Astrocyte (in vitro differentiated cells and primary cell): Measurements from ENCODE around the gene ATL3. TPM values are rescaled to one million over a fixed set of nuclear protein-coding genes. Genes with fewer than 3 reads are reported as not detected.
"Not testable (repeated sequence)": the region's sequence is repeated elsewhere in the genome, so short reads cannot be mapped to it uniquely, and the experiment has no call there.

ENCODE experiments used
- DNase-seq: peaks from one replicate; pipeline ENCODE4 v3.0.0-alpha.2; 2010; ENCODE audit warnings: low read depth
- FAIRE-seq: peaks from 2 replicates; lab custom pipeline; 2011; peaks lifted over from hg19 to GRCh38; lab: Jason Lieb, UNC
- H2AFZ ChIP-seq: 2 replicates; pipeline ENCODE4 v1.6.0; 2012; ENCODE audit warnings: low read depth, low read length, inconsistent platforms
- H3K27ac ChIP-seq: 2 replicates; pipeline ENCODE4 v1.5.1; 2011; ENCODE audit warnings: low read depth, low read length, inconsistent platforms
- H3K27me3 ChIP-seq: 2 replicates; pipeline ENCODE4 v1.6.0; 2011; ENCODE audit warnings: low read length, inconsistent platforms; ENCODE audit not compliant: insufficient read depth
- H3K36me3 ChIP-seq: 2 replicates; pipeline ENCODE4 v1.5.1; 2011; ENCODE audit warnings: low read length, inconsistent platforms; ENCODE audit not compliant: insufficient read depth
- H3K4me1 ChIP-seq: 2 replicates; pipeline ENCODE4 v1.5.1; 2011; ENCODE audit warnings: low read length, inconsistent platforms; ENCODE audit not compliant: insufficient read depth
- H3K4me2 ChIP-seq: 2 replicates; pipeline ENCODE4 v1.6.0; 2012; ENCODE audit warnings: low read length, inconsistent platforms
- H3K4me3 ChIP-seq: 2 replicates; pipeline ENCODE4 v1.5.1; 2011; ENCODE audit warnings: low read depth, mild to moderate bottlenecking, low read length, inconsistent platforms; ENCODE audit not compliant: insufficient read depth
- H3K79me2 ChIP-seq: 2 replicates; pipeline ENCODE4 v1.6.0; 2012; ENCODE audit warnings: mild to moderate bottlenecking, low read length, inconsistent platforms; ENCODE audit not compliant: insufficient read depth
- H3K9ac ChIP-seq: 2 replicates; pipeline ENCODE4 v1.6.0; 2012; ENCODE audit warnings: mild to moderate bottlenecking, low read length, inconsistent platforms
- H3K9me3 ChIP-seq: 2 replicates; pipeline ENCODE4 v1.5.1; 2012; ENCODE audit warnings: low read depth, mild to moderate bottlenecking, low read length, inconsistent platforms; ENCODE audit not compliant: insufficient read depth
- H4K20me1 ChIP-seq: 2 replicates; pipeline ENCODE4 v1.6.0; 2012; ENCODE audit warnings: low read length, inconsistent platforms; ENCODE audit not compliant: insufficient read depth
- H3K27ac Mint-ChIP-seq: one replicate; pipeline ENCODE4 v1.8.0; 2021; ENCODE audit warnings: mild to moderate bottlenecking, mixed read lengths; ENCODE audit not compliant: unreplicated experiment
- H3K27me3 Mint-ChIP-seq: one replicate; pipeline ENCODE4 v1.8.0; 2021; ENCODE audit warnings: low read depth, mixed read lengths; ENCODE audit not compliant: unreplicated experiment
- H3K36me3 Mint-ChIP-seq: one replicate; pipeline ENCODE4 v1.8.0; 2021; ENCODE audit warnings: low read depth, mixed read lengths; ENCODE audit not compliant: unreplicated experiment
- H3K4me1 Mint-ChIP-seq: one replicate; pipeline ENCODE4 v1.8.0; 2021; ENCODE audit warnings: low read depth, mixed read lengths; ENCODE audit not compliant: unreplicated experiment
- H3K4me3 Mint-ChIP-seq: one replicate; pipeline ENCODE4 v1.8.0; 2021; ENCODE audit warnings: mild to moderate bottlenecking, moderate library complexity, mixed read lengths; ENCODE audit not compliant: unreplicated experiment
- H3K9me3 Mint-ChIP-seq: one replicate; pipeline ENCODE4 v1.8.0; 2021; ENCODE audit warnings: mild to moderate bottlenecking, mixed read lengths; ENCODE audit not compliant: unreplicated experiment
- CTCF ChIP-seq: IDR thresholded peaks from 2 replicates; pipeline ENCODE4 v1.5.1; 2011; ENCODE audit warnings: low read depth, mild to moderate bottlenecking, inconsistent platforms, low read length, moderate library complexity; ENCODE audit not compliant: insufficient read depth
- EZH2 ChIP-seq: IDR thresholded peaks from 2 replicates; pipeline ENCODE4 v1.6.1; 2012; ENCODE audit warnings: mild to moderate bottlenecking, low read length, inconsistent platforms; ENCODE audit not compliant: insufficient read depth
- total RNA-seq: library from RNA; stranded (reverse); gene quantifications from 2 replicates; pipeline ENCODE4 v1.2.1, GENCODE V29; 2021

Gene ATL3
- total RNA-seq, 1 donor from 2014 or later: 45.2 TPM

- Histone ChIP-seq H3K79me2 (peaks cover 3% of the 10 kb centered on the region), H3K9ac (peak overlapping the region; percentile 33), H3K9me3 (no peaks in the 10 kb centered on the region), H3K4me2 (peak overlapping the region; percentile 63), H3K27ac (peak overlapping the region; percentile 54), H3K36me3 (no peaks in the 10 kb centered on the region), H2AFZ (no peak overlapping the region), H3K4me3 (no peak overlapping the region), H3K27me3 (no peaks in the 10 kb centered on the region), H3K4me1 (peaks cover 32% of the 10 kb centered on the region), H4K20me1 (no peaks in the 10 kb centered on the region)
- TF ChIP-seq EZH2: no peak
- TF ChIP-seq CTCF: no peak
- DNase-seq: peak; percentile 90
- H3K36me3 Mint-ChIP-seq: no peaks in the 10 kb centered on the region
- peaks cover 2% of the 10 kb centered on the region for H3K27me3 Mint-ChIP-seq
- FAIRE-seq: no peak
- no peaks in the 10 kb centered on the region for H3K9me3 Mint-ChIP-seq
- peak overlapping the region; percentile 4 for H3K4me3 Mint-ChIP-seq
- peak overlapping the region; percentile 55 for H3K27ac Mint-ChIP-seq
- peaks cover 29% of the 10 kb centered on the region for H3K4me1 Mint-ChIP-seq
Observed at GRCh38 chr11:63608353-63609345, 62.5 kb downstream of the ATL3 start.

DNA sequence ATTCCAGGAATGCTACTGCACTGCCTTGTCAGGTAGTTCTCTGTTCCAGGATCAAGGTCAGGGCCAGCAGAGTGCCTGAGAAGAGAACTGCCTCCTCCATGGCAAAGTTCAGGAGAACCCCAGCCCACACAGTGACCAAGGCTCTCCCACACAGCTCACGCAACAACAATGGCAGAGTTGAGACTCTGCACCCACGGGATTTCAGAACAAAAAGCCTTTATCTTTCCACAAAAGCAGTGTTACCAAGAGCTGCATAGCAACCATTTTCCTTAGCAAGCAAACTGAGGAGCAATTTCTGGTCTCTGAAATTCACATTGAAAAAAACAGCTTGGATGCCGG, 68.0 kb downstream of the ATL3 start:
- Mint-ChIP-seq H3K27me3 (peaks cover 2% of the 10 kb centered on the region), H3K36me3 (peaks cover 4% of the 10 kb centered on the region), H3K4me3 (no peak overlapping the region), H3K9me3 (no peaks in the 10 kb centered on the region), H3K27ac (no peak overlapping the region), H3K4me1 (peaks cover 16% of the 10 kb centered on the region)
- no peaks in the 10 kb centered on the region for H3K27me3 ChIP-seq
- no peak for TF ChIP-seq EZH2
- TF ChIP-seq CTCF: no peak
- FAIRE-seq: no peak
- H3K9ac ChIP-seq: no peak overlapping the region
- DNase-seq: peak; percentile 49
- H3K9me3 ChIP-seq: no peaks in the 10 kb centered on the region
- no peaks in the 10 kb centered on the region for H3K79me2 ChIP-seq
- H3K4me3 ChIP-seq: no peak overlapping the region
- no peaks in the 10 kb centered on the region for H3K36me3 ChIP-seq
- H3K4me1 ChIP-seq: peaks cover 9% of the 10 kb centered on the region
- H2AFZ ChIP-seq: peak overlapping the region; percentile 53
- H3K4me2 ChIP-seq: peak overlapping the region; percentile 15
- no peak overlapping the region for H3K27ac ChIP-seq
- no peaks in the 10 kb centered on the region for H4K20me1 ChIP-seq

DNA sequence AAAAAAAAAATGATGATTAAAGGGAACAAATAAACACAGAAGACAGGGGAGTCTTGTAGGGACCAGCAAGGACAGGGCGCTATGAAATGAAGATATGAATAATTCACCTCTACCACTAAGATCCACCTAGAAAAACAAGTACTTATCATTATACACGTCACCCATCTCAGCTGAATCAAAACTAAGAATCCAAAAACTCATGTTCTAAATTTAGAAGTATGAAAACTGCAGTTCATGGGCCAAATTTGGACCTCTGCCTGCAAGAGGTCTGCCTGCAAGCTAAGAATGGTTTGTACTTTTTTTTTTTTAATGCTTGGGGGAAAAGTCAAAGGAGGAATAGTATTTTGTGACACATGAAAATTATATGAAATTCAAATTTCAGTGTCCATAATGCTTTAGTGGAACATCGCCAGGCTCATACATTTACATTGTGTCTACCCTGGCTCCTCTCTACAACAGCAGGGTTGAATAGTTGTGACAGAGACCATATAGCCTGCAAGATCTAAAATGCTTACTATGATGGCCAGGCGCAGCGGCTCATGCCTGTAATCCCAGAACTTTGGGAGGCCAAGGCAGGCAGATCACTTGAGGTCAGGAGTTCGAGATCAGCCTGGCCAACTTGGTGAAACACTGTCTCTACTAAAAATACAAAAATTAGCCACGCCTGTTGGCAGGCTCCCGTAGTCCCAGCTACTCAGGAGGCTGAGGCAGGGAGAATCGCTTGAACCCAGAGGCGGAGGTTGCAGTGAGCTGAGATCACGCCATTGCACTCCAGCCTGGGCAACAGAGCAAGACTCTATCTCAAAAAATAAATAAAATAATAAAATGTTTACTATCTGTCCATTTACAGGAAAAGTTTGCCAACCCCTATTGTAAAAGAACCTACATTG, 68.6 kb downstream of the ATL3 start:
- H3K27ac Mint-ChIP-seq, H3K9ac ChIP-seq, H3K27ac ChIP-seq, H3K9me3 Mint-ChIP-seq, H3K27me3 ChIP-seq, H3K4me1 ChIP-seq, H3K9me3 ChIP-seq, H3K36me3 Mint-ChIP-seq, H3K27me3 Mint-ChIP-seq, H3K79me2 ChIP-seq, H3K4me3 ChIP-seq, FAIRE-seq, H3K36me3 ChIP-seq, H4K20me1 ChIP-seq, H3K4me3 Mint-ChIP-seq: not testable (repeated sequence)
- Histone ChIP-seq H2AFZ (peak overlapping the region; percentile 53), H3K4me2 (peak overlapping the region; percentile 15)
- peaks cover 15% of the 10 kb centered on the region for H3K4me1 Mint-ChIP-seq
- DNase-seq: peak; percentile 83
